ENCODE data around the gene FRY. TPM values are rescaled to one million over a fixed set of nuclear protein-coding genes. Genes with fewer than 3 reads are reported as not detected.

Gene FRY
- total and polyA plus RNA-seq, 2 of the 13 experiments (the other 11 are each of a cell fraction or from before 2014, with no cell fraction given) = 8.2 to 13.1 TPM

- Histone ChIP-seq H3K9me3 (ENCODE audit: low read length) (no peaks in the 10 kb centered on the region), H3K27ac (ENCODE audit: extremely low read length, insufficient read depth, low read length) (no peak overlapping the region), H3K79me2 (ENCODE audit: insufficient read depth, low read length) (no peaks in the 10 kb centered on the region), H3K36me3 (replicated peaks in 1 of 2; ENCODE audit: control insufficient read depth in 1 of 2, insufficient read depth in 2 of 2, low read length in 2 of 2) (peaks cover 1 to 13% of the 10 kb centered on the region in 2 experiments; a peak in 3 of 5 replicates), H3K9ac (ENCODE audit: insufficient read depth, low read depth, low read length) (no peak overlapping the region), H3K4me2 (ENCODE audit: low read depth, low read length) (no peak overlapping the region), H3K27me3 (ENCODE audit: control insufficient read depth in 1 of 2, insufficient read depth in 2 of 2, low read length in 2 of 2) (no peaks in the 10 kb centered on the region), H3K4me1 (ENCODE audit: insufficient read depth, low read length) (0 out of 2 replicates have a peak, but pooled peaks cover 6% of the 10 kb centered on the region), H3K4me3 (replicated peaks in 1 of 3; ENCODE audit: insufficient read depth in 1 of 3, low read depth in 2 of 3, low read length in 3 of 3) (no peak overlapping the region), H4K20me1 (ENCODE audit: insufficient read depth, low read length) (no peaks in the 10 kb centered on the region), H2AFZ (ENCODE audit: low read length) (no peak overlapping the region)
- ChIA-PET POLR2A (no interaction called here), CTCF (ENCODE audit: low intra/inter-chr PET ratio, low total read pairs) (no interaction called here)
- intact Hi-C loops (cut with micrococcal nuclease; ENCODE audit: unreplicated experiment) = no loop called here
- DNase-seq (ENCODE audit: low spot score) (no peak), ATAC-seq (no peak), FAIRE-seq (no peak)
- in situ Hi-C loops (cut with HindIII; ENCODE audit: extremely low pct_ligation_motif_present, low pct_unique_long_range_greater_than_20kb) = no loop called here
- BruUV-seq (replicated peaks) = no TSS peak
- 97% methylated on average over 4 of the region's 4 CpGs for WGBS (ENCODE audit: low lambda C conversion rate)
- TF ChIP-seq MED13 (CRISPR knock-in tag; IDR thresholded peaks at IDR 0.05) = no peak
- no peak for TF ChIP-seq RARG (CRISPR knock-in tag; IDR thresholded peaks at IDR 0.05; ENCODE audit: low read depth)
- no peak for TF ChIP-seq CSRNP1 (CRISPR knock-in tag; IDR thresholded peaks at IDR 0.05)
- no peak for TF ChIP-seq FOXK2 (IDR thresholded peaks at IDR 0.05)
- TF ChIP-seq ZNF776 (CRISPR knock-in tag; IDR thresholded peaks at IDR 0.05) = no peak
- no peak for TF ChIP-seq REXO4 (CRISPR knock-in tag; IDR thresholded peaks at IDR 0.05; ENCODE audit: borderline replicate concordance)
- TF ChIP-seq PAX8 (CRISPR knock-in tag; IDR thresholded peaks at IDR 0.05; ENCODE audit: borderline replicate concordance) = no peak
- TF ChIP-seq ZNF333 (CRISPR knock-in tag; IDR thresholded peaks at IDR 0.05; ENCODE audit: borderline replicate concordance) = no peak
- TF ChIP-seq, protein P1, sequence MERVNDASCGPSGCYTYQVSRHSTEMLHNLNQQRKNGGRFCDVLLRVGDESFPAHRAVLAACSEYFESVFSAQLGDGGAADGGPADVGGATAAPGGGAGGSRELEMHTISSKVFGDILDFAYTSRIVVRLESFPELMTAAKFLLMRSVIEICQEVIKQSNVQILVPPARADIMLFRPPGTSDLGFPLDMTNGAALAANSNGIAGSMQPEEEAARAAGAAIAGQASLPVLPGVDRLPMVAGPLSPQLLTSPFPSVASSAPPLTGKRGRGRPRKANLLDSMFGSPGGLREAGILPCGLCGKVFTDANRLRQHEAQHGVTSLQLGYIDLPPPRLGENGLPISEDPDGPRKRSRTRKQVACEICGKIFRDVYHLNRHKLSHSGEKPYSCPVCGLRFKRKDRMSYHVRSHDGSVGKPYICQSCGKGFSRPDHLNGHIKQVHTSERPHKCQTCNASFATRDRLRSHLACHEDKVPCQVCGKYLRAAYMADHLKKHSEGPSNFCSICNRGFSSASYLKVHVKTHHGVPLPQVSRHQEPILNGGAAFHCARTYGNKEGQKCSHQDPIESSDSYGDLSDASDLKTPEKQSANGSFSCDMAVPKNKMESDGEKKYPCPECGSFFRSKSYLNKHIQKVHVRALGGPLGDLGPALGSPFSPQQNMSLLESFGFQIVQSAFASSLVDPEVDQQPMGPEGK (CRISPR knock-in tag; IDR thresholded peaks at IDR 0.05) = no peak
- no peak for TF ChIP-seq KLF13 (CRISPR knock-in tag; IDR thresholded peaks at IDR 0.05)
- TF ChIP-seq HIVEP1 (CRISPR knock-in tag; IDR thresholded peaks at IDR 0.05) = no peak
- TF ChIP-seq SCMH1 (CRISPR knock-in tag; IDR thresholded peaks at IDR 0.05; ENCODE audit: borderline replicate concordance) = no peak
- no peak for TF ChIP-seq PTBP1 (IDR thresholded peaks at IDR 0.05; ENCODE audit: low read depth, low read length, poor library complexity, severe bottlenecking)
- TF ChIP-seq, protein P2, sequence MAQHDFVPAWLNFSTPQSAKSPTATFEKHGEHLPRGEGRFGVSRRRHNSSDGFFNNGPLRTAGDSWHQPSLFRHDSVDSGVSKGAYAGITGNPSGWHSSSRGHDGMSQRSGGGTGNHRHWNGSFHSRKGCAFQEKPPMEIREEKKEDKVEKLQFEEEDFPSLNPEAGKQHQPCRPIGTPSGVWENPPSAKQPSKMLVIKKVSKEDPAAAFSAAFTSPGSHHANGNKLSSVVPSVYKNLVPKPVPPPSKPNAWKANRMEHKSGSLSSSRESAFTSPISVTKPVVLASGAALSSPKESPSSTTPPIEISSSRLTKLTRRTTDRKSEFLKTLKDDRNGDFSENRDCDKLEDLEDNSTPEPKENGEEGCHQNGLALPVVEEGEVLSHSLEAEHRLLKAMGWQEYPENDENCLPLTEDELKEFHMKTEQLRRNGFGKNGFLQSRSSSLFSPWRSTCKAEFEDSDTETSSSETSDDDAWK (CRISPR knock-in tag; IDR thresholded peaks at IDR 0.05) = no peak
Measured at GRCh38 chr13:32159137-32159869, 127.7 kb downstream of the FRY start.

Measured in HepG2 (cell line).